ENCODE measurements around the gene HNF4A. TPM values are rescaled to one million over a fixed set of nuclear protein-coding genes. Genes with fewer than 3 reads are reported as not detected.
A peak's percentile ranks its signal among the peaks of the same experiment; 100 is the strongest.

The HNF4A gene
- total and polyA plus RNA-seq, 2 of the 13 experiments (the other 11 are each of a cell fraction or from before 2014, with no cell fraction given): 80.9 to 169 TPM

DNA sequence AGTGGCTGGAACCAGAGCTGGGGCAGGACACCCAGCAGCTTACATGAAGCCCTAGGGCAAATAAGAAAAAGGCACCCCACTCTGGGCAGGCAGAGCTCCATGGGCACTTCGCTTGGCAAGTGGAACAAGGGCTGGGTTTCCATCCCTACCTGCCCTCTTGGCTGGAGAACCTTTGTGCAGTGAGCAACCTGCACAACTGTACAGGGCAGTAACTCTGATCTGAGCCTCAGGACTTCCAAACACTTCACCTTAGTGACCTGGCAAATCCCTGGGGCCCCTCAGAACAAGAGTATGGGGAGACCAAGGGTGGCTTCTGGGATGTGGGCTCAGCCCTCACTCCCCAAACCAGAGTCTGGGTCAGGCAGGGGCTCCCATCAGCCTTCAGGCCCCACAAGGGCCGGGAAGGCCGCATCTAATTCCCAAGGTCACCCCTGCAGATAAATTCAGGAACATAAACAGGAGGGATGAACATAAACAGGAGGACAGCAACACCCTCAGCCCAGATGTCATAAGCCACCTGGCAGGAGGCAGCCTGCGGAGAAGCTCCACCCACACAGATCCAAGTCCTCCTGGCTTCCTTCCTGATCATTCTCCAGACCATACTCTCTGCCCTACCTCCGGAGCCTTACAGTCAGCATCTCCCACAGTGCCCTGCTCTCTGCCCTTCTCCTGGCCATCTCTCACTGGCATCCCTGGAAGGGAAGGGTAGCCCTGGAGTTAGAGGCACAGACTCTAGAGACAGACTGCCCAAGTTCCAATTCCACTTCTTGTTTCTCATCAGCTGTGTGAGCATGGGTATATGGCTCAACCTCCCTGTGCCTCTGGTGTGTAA is 37.5 kb downstream of the HNF4A start (continued):
- TF ChIP-seq, protein P1, sequence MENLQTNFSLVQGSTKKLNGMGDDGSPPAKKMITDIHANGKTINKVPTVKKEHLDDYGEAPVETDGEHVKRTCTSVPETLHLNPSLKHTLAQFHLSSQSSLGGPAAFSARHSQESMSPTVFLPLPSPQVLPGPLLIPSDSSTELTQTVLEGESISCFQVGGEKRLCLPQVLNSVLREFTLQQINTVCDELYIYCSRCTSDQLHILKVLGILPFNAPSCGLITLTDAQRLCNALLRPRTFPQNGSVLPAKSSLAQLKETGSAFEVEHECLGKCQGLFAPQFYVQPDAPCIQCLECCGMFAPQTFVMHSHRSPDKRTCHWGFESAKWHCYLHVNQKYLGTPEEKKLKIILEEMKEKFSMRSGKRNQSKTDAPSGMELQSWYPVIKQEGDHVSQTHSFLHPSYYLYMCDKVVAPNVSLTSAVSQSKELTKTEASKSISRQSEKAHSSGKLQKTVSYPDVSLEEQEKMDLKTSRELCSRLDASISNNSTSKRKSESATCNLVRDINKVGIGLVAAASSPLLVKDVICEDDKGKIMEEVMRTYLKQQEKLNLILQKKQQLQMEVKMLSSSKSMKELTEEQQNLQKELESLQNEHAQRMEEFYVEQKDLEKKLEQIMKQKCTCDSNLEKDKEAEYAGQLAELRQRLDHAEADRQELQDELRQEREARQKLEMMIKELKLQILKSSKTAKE (CRISPR knock-in tag; IDR thresholded peaks at IDR 0.05; ENCODE audit: borderline replicate concordance): no peak; the same call in 1 of the 2 replicates
- TF ChIP-seq ATM (IDR thresholded peaks at IDR 0.05; ENCODE audit: borderline replicate concordance): no peak
- TF ChIP-seq GTF3A (CRISPR knock-in tag; conservative IDR thresholded peaks at IDR 0.05): no peak
- TF ChIP-seq FOXO1 (CRISPR knock-in tag; IDR thresholded peaks at IDR 0.05): peak; percentile 78
- TF ChIP-seq, protein P2, sequence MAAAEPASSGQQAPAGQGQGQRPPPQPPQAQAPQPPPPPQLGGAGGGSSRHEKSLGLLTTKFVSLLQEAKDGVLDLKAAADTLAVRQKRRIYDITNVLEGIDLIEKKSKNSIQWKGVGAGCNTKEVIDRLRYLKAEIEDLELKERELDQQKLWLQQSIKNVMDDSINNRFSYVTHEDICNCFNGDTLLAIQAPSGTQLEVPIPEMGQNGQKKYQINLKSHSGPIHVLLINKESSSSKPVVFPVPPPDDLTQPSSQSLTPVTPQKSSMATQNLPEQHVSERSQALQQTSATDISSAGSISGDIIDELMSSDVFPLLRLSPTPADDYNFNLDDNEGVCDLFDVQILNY (CRISPR knock-in tag; conservative IDR thresholded peaks at IDR 0.05): no peak
- TF ChIP-seq, protein P3, sequence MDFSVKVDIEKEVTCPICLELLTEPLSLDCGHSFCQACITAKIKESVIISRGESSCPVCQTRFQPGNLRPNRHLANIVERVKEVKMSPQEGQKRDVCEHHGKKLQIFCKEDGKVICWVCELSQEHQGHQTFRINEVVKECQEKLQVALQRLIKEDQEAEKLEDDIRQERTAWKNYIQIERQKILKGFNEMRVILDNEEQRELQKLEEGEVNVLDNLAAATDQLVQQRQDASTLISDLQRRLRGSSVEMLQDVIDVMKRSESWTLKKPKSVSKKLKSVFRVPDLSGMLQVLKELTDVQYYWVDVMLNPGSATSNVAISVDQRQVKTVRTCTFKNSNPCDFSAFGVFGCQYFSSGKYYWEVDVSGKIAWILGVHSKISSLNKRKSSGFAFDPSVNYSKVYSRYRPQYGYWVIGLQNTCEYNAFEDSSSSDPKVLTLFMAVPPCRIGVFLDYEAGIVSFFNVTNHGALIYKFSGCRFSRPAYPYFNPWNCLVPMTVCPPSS (IDR thresholded peaks at IDR 0.05): no peak
- TF ChIP-seq TBX3 (IDR thresholded peaks at IDR 0.05; ENCODE audit: borderline replicate concordance): no peak
- TF ChIP-seq NFIB (CRISPR knock-in tag; IDR thresholded peaks at IDR 0.05; ENCODE audit: borderline replicate concordance): no peak
- no peak for TF ChIP-seq STAT5B (CRISPR knock-in tag; IDR thresholded peaks at IDR 0.05)
- TF ChIP-seq ZNF501 (CRISPR knock-in tag; IDR thresholded peaks at IDR 0.05): peak; percentile 96
- TF ChIP-seq GATAD1 (CRISPR knock-in tag; IDR thresholded peaks at IDR 0.05): no peak; the same call in 1 of the 2 replicates
- no peak for TF ChIP-seq NBN (conservative IDR thresholded peaks at IDR 0.05)
- no peak for TF ChIP-seq ZNF564 (CRISPR knock-in tag; IDR thresholded peaks at IDR 0.05)
- TF ChIP-seq, protein P4, sequence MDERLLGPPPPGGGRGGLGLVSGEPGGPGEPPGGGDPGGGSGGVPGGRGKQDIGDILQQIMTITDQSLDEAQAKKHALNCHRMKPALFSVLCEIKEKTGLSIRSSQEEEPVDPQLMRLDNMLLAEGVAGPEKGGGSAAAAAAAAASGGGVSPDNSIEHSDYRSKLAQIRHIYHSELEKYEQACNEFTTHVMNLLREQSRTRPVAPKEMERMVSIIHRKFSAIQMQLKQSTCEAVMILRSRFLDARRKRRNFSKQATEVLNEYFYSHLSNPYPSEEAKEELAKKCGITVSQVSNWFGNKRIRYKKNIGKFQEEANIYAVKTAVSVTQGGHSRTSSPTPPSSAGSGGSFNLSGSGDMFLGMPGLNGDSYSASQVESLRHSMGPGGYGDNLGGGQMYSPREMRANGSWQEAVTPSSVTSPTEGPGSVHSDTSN (CRISPR knock-in tag; IDR thresholded peaks at IDR 0.05): no peak
- TF ChIP-seq, protein P5, sequence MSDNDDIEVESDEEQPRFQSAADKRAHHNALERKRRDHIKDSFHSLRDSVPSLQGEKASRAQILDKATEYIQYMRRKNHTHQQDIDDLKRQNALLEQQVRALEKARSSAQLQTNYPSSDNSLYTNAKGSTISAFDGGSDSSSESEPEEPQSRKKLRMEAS (IDR thresholded peaks at IDR 0.05): peak; percentile 74
